Stimulated activated CD4-positive, alpha-beta T cell treated with anti-CD3 and anti-CD28 coated beads, Interleukin-2, amount 100 ng/mL, for 48 hours (primary cell): ENCODE measurements around the gene SLC7A1.

Source experiments
- DNase-seq, 2 donors: peaks; one replicate each; pipeline ENCODE4 v3.0.0-alpha.2; 2020

SLC7A1 gene

DNA sequence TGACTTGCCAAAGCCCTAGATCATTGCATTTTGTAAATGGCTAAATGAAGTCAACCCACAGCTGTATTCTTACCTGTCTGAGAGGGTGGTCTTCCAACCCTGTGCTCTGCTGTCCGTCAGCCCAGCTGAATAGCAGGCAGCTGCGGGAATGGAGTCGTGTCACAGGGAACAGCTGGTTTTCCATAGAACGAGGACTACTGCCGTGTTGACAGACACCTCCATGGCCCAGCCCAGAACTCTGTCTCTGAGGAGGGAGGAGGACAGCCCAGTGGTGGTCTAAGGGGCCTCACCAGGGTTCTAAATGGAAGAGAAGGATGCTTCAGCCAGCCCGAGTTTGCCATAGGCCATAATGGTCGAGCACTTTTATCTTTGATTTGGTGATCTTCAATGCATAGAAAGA is 110.7 kb downstream of the SLC7A1 start:
- DNase-seq: no peak

- no peak for DNase-seq
Observed at GRCh38 chr13:29484236-29484635, 111.3 kb downstream of the SLC7A1 start.

GRCh38 chr13:29483623-29484022 is 111.9 kb downstream of the SLC7A1 start:
- no peak for DNase-seq

GRCh38 chr13:29483211-29483610 is 112.3 kb downstream of the SLC7A1 start:
- DNase-seq: no peak

DNA sequence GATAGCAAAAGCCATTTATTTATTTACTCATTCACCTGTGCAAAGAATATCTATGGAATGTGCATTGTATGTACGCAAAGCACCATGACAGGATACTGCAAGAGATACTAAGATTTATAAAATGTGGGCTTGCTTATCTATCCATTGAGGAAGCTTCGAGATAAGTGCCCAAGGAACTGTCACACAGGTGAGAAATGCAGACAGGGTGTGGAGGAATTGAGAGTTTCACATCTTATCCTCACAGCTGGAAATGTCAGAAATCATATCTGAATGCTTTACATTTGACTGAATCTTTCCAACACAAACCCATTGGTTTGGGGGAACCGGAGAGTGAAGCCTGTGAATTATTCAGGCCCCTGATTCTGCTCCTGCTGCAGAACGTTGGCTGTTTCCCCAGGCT is 113.0 kb downstream of the SLC7A1 start:
- no peak for DNase-seq

GRCh38 chr13:29481603-29482002 is 113.9 kb downstream of the SLC7A1 start:
- DNase-seq: no peak

DNA sequence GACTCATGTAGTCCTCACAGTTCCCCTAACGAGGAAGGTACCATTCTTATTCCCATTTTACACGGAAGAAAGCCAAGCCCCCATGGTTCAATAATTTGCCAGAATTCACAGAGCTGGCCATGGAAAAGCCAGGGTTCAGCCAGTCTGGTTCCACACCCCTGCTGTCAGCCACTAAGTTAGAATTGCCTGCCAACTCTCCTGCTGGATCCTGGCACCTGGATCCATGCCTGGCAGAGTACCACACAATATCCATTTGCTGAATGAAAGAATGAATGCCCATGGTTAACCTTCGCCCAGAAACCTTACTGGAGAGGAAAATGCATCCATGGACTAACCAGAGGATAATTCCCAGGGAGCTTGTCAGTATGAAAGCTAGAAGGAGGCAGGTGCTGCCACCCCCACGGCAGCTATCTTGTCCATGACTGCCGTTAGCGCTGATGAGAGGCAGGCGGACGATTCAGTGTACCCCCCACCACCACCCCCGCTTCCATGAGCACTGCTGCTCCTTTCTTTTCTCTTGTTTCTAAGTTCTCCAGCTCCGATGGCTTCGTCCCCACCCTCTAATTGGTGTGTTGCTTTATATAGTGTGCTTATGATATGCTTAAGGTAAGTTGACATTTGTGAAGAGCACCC is 114.5 kb downstream of the SLC7A1 start:
- DNase-seq: no peak

- no peak for DNase-seq
Observed at GRCh38 chr13:29479716-29480492, 115.6 kb downstream of the SLC7A1 start.

- no peak for DNase-seq
Observed at GRCh38 chr13:29476046-29476445, 119.4 kb downstream of the SLC7A1 start.

DNA sequence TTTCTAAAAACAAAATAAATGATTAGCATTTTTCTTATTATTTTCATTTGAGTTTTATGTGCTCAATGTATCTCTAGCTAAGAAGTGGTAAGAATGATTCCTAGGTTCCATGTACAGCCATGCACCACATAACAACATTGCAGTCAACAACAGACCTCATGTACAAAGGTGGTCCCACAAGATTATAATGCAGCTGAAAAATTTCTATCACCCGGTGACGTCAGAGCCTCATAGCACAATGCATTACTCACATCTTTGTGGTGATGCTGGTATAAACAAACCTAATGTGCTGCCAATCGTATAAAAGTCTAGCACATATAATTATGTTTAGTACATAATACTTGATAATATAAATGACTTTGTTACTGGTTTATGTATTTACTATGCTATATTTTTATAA is 120.5 kb downstream of the SLC7A1 start:
- no peak for DNase-seq

DNA sequence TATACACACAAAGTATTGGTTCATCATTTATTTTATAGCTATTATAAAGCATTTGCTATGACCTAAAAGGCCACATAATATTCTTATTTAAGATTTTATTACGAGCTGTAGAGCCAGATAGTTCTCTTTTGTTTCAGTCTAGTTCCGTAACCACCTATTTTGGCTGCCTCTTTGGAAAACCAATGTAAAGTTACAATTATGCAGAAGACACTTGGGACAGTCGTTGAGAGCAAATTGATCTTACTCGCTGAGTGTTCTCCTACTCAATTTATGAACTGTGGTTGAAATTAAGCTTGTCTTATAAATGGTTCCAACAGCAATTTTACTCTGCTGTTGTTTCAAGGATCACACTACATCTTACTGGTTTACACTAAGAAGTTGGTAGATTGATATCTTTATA is 122.3 kb downstream of the SLC7A1 start:
- DNase-seq: no peak

DNA sequence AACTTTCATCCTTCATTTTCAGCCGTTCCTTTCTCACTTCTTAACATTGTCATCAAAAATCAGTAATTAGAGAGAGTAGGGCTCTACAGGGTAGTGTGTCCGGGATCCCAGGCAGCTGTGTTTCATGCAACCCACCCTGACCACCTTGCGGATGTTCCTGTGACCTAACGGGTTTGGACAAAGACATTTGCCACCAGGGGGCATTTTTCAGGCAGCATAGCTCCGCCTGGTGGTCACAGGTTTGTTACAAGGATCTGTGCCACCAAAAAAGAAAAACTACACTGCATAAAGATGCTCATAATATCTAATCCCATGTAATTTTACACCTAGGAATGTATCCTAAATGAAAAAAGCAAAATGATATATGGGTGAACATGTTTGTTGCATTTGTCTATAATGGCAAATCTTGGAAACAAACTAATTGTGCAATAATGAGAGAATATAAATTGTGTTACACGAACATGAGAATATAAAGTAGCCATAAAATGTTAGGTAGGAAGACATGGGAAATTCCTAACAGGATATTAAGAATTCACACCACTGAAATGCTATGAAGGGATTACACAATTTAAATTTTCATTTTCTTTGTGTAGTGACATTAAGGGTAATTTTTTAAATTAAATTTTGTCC is 123.0 kb downstream of the SLC7A1 start:
- peak; percentile 51 to 53 for DNase-seq

DNA sequence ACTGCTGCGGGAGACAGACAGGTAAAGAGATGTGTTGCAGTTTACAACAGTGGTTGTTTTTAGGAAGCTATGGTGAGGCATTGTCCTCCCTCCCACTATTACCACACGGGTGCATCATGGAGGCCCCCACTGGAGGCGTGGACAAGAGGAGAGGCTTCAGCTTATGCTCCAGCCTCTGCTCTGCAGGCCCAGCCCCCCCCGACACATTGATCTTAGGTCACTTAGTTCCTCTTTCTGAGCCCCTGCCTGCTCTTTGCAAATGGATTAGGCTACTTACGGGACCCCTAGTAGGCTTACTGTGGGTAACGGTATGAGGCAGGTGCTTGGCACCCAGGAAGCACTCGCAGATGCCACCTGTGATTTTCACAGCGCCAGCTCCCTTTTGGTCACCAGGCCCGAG is 123.9 kb downstream of the SLC7A1 start:
- no peak for DNase-seq

DNA sequence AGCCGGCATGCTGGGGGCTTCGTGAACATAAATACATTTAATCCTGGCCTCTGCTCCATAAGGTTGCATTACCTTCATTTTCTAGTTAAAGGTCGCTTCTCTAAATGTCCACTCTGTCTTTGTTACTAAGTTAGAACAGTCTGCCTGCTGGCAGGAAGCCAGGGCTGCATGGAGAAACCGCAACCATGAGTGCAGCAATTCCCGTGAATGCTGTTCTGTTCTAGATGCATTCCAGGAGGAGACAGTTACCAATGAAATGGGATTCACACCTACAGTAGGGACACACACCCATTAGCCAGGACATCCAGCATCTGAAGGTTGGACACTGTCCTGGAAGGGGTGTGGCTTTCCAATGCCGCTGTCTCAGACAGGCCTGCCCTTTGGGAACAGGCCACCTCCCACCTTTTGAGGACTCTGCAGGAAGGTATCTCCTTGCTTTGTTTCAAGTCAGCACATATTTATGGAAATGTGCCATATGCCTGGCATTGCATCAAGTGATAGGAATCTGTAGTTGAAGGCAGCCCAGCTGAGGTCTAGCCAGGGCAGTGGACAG is 129.7 kb downstream of the SLC7A1 start:
- DNase-seq: no peak

- no peak for DNase-seq
Observed at GRCh38 chr13:29464105-29464679, 131.3 kb downstream of the SLC7A1 start.

GRCh38 chr13:29459813-29460355 is 135.6 kb downstream of the SLC7A1 start:
- no peak for DNase-seq
